HEK293 (cell line): Measurements from ENCODE around the gene AFF4.

Experiments used
- GLI4 ChIP-seq: fragments of 450-650 bp; formaldehyde crosslinking; IDR thresholded peaks from 2 replicates; pipeline ENCODE4 v1.5.1; 2016; ENCODE audit warnings: missing biosample characterization, missing genetic modification characterization
- HOXA7 ChIP-seq: sonication (generic); formaldehyde crosslinking; IDR thresholded peaks from 2 replicates; pipeline ENCODE4 v1.8.1; 2022; ENCODE audit warnings: missing genetic modification reagents, borderline replicate concordance
- KLF16 ChIP-seq: fragments of 450-650 bp; formaldehyde crosslinking; IDR thresholded peaks from 2 replicates; pipeline ENCODE4 v1.5.1; 2017; ENCODE audit warnings: missing biosample characterization, missing genetic modification characterization
- KLF7 ChIP-seq: fragments of 450-650 bp; formaldehyde crosslinking; IDR thresholded peaks from 2 replicates; pipeline ENCODE4 v1.5.1; 2016; ENCODE audit warnings: missing biosample characterization, missing genetic modification characterization, borderline replicate concordance
- SCRT1 ChIP-seq: fragments of 450-650 bp; formaldehyde crosslinking; IDR thresholded peaks from 2 replicates; pipeline ENCODE4 v1.5.1; 2016; ENCODE audit warnings: missing biosample characterization, missing genetic modification characterization, borderline replicate concordance
- ZBTB21 ChIP-seq: fragments of 450-650 bp; formaldehyde crosslinking; IDR thresholded peaks from 2 replicates; pipeline ENCODE4 v1.5.1; 2017; ENCODE audit warnings: missing biosample characterization, missing genetic modification characterization
- ZBTB8A ChIP-seq: fragments of 450-650 bp; formaldehyde crosslinking; IDR thresholded peaks from 2 replicates; pipeline ENCODE4 v1.5.1; 2016; ENCODE audit warnings: missing biosample characterization, missing genetic modification characterization
- ZNF155 ChIP-seq: fragments of 450-650 bp; formaldehyde crosslinking; IDR thresholded peaks from 2 replicates; pipeline ENCODE4 v1.5.1; 2016; ENCODE audit warnings: missing biosample characterization, missing genetic modification characterization
- ZNF16 ChIP-seq: fragments of 450-650 bp; formaldehyde crosslinking; IDR thresholded peaks from 2 replicates; pipeline ENCODE4 v1.5.1; 2016; ENCODE audit warnings: low read depth, missing biosample characterization, missing genetic modification characterization
- ZNF169 ChIP-seq: fragments of 450-650 bp; formaldehyde crosslinking; IDR thresholded peaks from 2 replicates; pipeline ENCODE4 v1.5.1; 2016; ENCODE audit warnings: missing biosample characterization, missing genetic modification characterization
- ZNF23 ChIP-seq: fragments of 450-650 bp; formaldehyde crosslinking; IDR thresholded peaks from 2 replicates; pipeline ENCODE4 v1.5.1; 2016; ENCODE audit warnings: missing biosample characterization, missing genetic modification characterization, borderline replicate concordance
- ZNF274 ChIP-seq, 2 experiments: fragments of 200-500 bp in 1 of 2; fragments of 450-650 bp in 1 of 2; sonication (Bioruptor generic) in 1 of 2; formaldehyde crosslinking in 1 of 2; IDR thresholded peaks; 2 replicates each; pipeline versions ENCODE4 v1.5.1 to v1.6.1; 2014 to 2016; ENCODE audit warnings: borderline replicate concordance in 1 of 2, inconsistent platforms in 1 of 2, low read length in 1 of 2, missing biosample characterization in 1 of 2, missing genetic modification characterization in 1 of 2
- ZNF391 ChIP-seq: fragments of 450-650 bp; formaldehyde crosslinking; IDR thresholded peaks from 2 replicates; pipeline ENCODE4 v1.5.1; 2016; ENCODE audit warnings: low read depth, missing biosample characterization, missing genetic modification characterization, borderline replicate concordance
- ZNF394 ChIP-seq: fragments of 450-650 bp; formaldehyde crosslinking; IDR thresholded peaks from 2 replicates; pipeline ENCODE4 v1.5.1; 2016; ENCODE audit warnings: missing biosample characterization, missing genetic modification characterization, mild to moderate bottlenecking, moderate library complexity, borderline replicate concordance
- ZNF558 ChIP-seq: fragments of 450-650 bp; formaldehyde crosslinking; IDR thresholded peaks from 2 replicates; pipeline ENCODE4 v1.5.1; 2016; ENCODE audit warnings: missing biosample characterization, missing genetic modification characterization
- ZNF571 ChIP-seq: fragments of 450-650 bp; formaldehyde crosslinking; IDR thresholded peaks from 2 replicates; pipeline ENCODE4 v1.5.0; 2017; ENCODE audit warnings: missing biosample characterization, missing genetic modification characterization
- ZNF701 ChIP-seq: fragments of 450-650 bp; formaldehyde crosslinking; IDR thresholded peaks from 2 replicates; pipeline ENCODE4 v1.5.1; 2016; ENCODE audit warnings: missing biosample characterization, missing genetic modification characterization
- ZSCAN16 ChIP-seq: fragments of 450-650 bp; formaldehyde crosslinking; IDR thresholded peaks from 2 replicates; pipeline ENCODE4 v1.5.1; 2016; ENCODE audit warnings: missing biosample characterization, missing genetic modification characterization
- TF ChIP-seq, protein P1 (sequence below): fragments of 450-650 bp; formaldehyde crosslinking; IDR thresholded peaks from 2 replicates; pipeline ENCODE4 v1.5.1; 2016; ENCODE audit warnings: missing biosample characterization, missing genetic modification characterization
- TF ChIP-seq, protein P2 (sequence below): fragments of 450-650 bp; formaldehyde crosslinking; IDR thresholded peaks from 2 replicates; pipeline ENCODE4 v1.5.1; 2016; ENCODE audit warnings: missing biosample characterization, missing genetic modification characterization
- TF ChIP-seq, protein P3 (sequence below): fragments of 450-650 bp; formaldehyde crosslinking; IDR thresholded peaks from 2 replicates; pipeline ENCODE4 v1.5.1; 2017; ENCODE audit warnings: missing biosample characterization, missing genetic modification characterization
- TF ChIP-seq, protein P4 (sequence below): fragments of 450-650 bp; formaldehyde crosslinking; IDR thresholded peaks from 2 replicates; pipeline ENCODE4 v1.5.1; 2016; ENCODE audit warnings: missing biosample characterization, missing genetic modification characterization, borderline replicate concordance
- TF ChIP-seq, protein P5 (sequence below): fragments of 450-650 bp; formaldehyde crosslinking; IDR thresholded peaks from 2 replicates; pipeline ENCODE4 v1.5.1; 2016; ENCODE audit warnings: missing biosample characterization, missing genetic modification characterization
- TF ChIP-seq, protein P6 (sequence below): fragments of 450-650 bp; formaldehyde crosslinking; IDR thresholded peaks from 2 replicates; pipeline ENCODE4 v1.5.1; 2016; ENCODE audit warnings: missing biosample characterization, missing genetic modification characterization

Gene AFF4

DNA sequence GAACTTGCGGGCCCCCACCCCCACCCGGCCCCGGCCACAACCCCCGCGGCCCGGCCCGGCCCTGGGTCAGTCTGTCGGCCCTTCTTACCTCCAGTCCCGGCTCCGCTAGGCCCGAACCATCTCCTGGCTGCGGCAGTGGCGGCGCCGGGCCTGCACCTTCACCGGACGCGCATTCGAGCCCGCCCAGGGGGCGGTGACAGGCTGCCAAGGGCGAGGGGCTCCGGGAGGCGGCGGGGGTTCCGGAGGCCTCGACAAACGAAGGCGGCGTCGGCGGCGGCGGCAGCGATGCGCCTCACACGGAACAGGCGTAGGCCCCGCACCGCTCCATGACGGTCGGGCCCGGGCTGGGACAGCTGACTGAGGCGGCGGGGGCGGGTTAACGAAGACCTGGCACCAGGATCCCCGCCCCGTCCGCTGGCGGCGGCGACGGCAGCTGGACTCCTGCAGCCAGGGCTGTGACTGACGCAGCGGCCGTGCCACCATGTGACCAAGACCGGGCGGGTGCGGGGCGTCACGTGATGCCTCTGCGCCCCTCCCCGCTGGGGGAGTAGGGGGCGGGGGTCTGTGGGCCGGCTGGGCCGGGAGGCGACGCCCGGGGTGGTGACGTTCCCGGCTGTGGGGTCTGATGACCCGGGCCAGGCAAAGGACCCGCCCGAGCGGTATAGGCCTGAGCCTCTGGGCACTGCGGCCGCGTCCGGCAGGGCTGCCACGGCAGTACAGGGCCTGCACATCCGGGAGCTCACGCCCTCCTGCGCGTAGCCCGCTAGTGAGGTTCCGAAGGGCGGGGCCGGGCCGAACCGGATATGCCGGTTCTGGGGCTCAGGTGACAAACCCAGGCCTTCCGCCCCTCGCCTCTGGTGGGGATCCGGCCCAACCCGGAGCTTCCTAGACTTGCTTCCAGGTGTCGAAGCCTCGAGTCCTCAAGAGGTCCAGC, at the start of gene AFF4 (continued):
- TF ChIP-seq ZNF394 (tag by site-specific recombination): peak; percentile 25; the same call in 1 of the 2 replicates
- TF ChIP-seq, protein P1, sequence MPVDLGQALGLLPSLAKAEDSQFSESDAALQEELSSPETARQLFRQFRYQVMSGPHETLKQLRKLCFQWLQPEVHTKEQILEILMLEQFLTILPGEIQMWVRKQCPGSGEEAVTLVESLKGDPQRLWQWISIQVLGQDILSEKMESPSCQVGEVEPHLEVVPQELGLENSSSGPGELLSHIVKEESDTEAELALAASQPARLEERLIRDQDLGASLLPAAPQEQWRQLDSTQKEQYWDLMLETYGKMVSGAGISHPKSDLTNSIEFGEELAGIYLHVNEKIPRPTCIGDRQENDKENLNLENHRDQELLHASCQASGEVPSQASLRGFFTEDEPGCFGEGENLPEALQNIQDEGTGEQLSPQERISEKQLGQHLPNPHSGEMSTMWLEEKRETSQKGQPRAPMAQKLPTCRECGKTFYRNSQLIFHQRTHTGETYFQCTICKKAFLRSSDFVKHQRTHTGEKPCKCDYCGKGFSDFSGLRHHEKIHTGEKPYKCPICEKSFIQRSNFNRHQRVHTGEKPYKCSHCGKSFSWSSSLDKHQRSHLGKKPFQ (tag by site-specific recombination): no peak
- peak; percentile 95 for TF ChIP-seq KLF7
- TF ChIP-seq ZNF571 (tag by site-specific recombination): no peak
- TF ChIP-seq, protein P2, sequence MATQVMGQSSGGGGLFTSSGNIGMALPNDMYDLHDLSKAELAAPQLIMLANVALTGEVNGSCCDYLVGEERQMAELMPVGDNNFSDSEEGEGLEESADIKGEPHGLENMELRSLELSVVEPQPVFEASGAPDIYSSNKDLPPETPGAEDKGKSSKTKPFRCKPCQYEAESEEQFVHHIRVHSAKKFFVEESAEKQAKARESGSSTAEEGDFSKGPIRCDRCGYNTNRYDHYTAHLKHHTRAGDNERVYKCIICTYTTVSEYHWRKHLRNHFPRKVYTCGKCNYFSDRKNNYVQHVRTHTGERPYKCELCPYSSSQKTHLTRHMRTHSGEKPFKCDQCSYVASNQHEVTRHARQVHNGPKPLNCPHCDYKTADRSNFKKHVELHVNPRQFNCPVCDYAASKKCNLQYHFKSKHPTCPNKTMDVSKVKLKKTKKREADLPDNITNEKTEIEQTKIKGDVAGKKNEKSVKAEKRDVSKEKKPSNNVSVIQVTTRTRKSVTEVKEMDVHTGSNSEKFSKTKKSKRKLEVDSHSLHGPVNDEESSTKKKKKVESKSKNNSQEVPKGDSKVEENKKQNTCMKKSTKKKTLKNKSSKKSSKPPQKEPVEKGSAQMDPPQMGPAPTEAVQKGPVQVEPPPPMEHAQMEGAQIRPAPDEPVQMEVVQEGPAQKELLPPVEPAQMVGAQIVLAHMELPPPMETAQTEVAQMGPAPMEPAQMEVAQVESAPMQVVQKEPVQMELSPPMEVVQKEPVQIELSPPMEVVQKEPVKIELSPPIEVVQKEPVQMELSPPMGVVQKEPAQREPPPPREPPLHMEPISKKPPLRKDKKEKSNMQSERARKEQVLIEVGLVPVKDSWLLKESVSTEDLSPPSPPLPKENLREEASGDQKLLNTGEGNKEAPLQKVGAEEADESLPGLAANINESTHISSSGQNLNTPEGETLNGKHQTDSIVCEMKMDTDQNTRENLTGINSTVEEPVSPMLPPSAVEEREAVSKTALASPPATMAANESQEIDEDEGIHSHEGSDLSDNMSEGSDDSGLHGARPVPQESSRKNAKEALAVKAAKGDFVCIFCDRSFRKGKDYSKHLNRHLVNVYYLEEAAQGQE: no peak
- no peak for TF ChIP-seq ZNF155
- TF ChIP-seq, protein P3, sequence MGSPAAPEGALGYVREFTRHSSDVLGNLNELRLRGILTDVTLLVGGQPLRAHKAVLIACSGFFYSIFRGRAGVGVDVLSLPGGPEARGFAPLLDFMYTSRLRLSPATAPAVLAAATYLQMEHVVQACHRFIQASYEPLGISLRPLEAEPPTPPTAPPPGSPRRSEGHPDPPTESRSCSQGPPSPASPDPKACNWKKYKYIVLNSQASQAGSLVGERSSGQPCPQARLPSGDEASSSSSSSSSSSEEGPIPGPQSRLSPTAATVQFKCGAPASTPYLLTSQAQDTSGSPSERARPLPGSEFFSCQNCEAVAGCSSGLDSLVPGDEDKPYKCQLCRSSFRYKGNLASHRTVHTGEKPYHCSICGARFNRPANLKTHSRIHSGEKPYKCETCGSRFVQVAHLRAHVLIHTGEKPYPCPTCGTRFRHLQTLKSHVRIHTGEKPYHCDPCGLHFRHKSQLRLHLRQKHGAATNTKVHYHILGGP (tag by site-specific recombination): no peak; the same call in 1 of the 2 replicates
- no peak for TF ChIP-seq ZNF16 (tag by site-specific recombination)
- TF ChIP-seq, protein P4, sequence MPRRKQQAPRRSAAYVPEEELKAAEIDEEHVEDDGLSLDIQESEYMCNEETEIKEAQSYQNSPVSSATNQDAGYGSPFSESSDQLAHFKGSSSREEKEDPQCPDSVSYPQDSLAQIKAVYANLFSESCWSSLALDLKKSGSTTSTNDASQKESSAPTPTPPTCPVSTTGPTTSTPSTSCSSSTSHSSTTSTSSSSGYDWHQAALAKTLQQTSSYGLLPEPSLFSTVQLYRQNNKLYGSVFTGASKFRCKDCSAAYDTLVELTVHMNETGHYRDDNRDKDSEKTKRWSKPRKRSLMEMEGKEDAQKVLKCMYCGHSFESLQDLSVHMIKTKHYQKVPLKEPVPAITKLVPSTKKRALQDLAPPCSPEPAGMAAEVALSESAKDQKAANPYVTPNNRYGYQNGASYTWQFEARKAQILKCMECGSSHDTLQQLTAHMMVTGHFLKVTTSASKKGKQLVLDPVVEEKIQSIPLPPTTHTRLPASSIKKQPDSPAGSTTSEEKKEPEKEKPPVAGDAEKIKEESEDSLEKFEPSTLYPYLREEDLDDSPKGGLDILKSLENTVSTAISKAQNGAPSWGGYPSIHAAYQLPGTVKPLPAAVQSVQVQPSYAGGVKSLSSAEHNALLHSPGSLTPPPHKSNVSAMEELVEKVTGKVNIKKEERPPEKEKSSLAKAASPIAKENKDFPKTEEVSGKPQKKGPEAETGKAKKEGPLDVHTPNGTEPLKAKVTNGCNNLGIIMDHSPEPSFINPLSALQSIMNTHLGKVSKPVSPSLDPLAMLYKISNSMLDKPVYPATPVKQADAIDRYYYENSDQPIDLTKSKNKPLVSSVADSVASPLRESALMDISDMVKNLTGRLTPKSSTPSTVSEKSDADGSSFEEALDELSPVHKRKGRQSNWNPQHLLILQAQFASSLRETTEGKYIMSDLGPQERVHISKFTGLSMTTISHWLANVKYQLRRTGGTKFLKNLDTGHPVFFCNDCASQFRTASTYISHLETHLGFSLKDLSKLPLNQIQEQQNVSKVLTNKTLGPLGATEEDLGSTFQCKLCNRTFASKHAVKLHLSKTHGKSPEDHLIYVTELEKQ (tag by site-specific recombination): peak; percentile 52; the same call in 1 of the 2 replicates
- no peak for TF ChIP-seq ZSCAN16 (tag by site-specific recombination)
- peak; percentile 32; the same call in 1 of the 2 replicates for TF ChIP-seq ZBTB21
- no peak for TF ChIP-seq ZNF23 (tag by site-specific recombination)
- TF ChIP-seq HOXA7 (CRISPR knock-in tag): no peak
- no peak for TF ChIP-seq ZNF701 (tag by site-specific recombination)
- no peak for TF ChIP-seq SCRT1
- TF ChIP-seq, protein P5, sequence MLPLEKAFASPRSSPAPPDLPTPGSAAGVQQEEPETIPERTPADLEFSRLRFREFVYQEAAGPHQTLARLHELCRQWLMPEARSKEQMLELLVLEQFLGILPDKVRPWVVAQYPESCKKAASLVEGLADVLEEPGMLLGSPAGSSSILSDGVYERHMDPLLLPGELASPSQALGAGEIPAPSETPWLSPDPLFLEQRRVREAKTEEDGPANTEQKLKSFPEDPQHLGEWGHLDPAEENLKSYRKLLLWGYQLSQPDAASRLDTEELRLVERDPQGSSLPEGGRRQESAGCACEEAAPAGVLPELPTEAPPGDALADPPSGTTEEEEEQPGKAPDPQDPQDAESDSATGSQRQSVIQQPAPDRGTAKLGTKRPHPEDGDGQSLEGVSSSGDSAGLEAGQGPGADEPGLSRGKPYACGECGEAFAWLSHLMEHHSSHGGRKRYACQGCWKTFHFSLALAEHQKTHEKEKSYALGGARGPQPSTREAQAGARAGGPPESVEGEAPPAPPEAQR (tag by site-specific recombination): no peak
- TF ChIP-seq, protein P6, sequence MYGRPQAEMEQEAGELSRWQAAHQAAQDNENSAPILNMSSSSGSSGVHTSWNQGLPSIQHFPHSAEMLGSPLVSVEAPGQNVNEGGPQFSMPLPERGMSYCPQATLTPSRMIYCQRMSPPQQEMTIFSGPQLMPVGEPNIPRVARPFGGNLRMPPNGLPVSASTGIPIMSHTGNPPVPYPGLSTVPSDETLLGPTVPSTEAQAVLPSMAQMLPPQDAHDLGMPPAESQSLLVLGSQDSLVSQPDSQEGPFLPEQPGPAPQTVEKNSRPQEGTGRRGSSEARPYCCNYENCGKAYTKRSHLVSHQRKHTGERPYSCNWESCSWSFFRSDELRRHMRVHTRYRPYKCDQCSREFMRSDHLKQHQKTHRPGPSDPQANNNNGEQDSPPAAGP (tag by site-specific recombination): peak; percentile 90
- TF ChIP-seq ZNF391: no peak
- no peak for TF ChIP-seq ZNF558
- TF ChIP-seq GLI4 (tag by site-specific recombination): no peak
- peak; percentile 96; the same call in 1 of the 2 replicates for TF ChIP-seq KLF16 (tag by site-specific recombination)
- TF ChIP-seq ZNF274 (IDR thresholded peaks at IDR 0.05; ENCODE audit: low read length): no peak
- TF ChIP-seq ZNF274 (tag by site-specific recombination; IDR thresholded peaks at IDR 0.05; ENCODE audit: borderline replicate concordance): no peak
- TF ChIP-seq ZNF169 (tag by site-specific recombination): no peak
- peak; percentile 96 for TF ChIP-seq ZBTB8A (tag by site-specific recombination)
